ENCODE data around the gene NXT1. TPM values are rescaled to one million over a fixed set of nuclear protein-coding genes. Genes with fewer than 3 reads are reported as not detected.

NXT1 gene
- total RNA-seq, 2 donors from 2014 or later: 16.1 to 19.1 TPM

DNA sequence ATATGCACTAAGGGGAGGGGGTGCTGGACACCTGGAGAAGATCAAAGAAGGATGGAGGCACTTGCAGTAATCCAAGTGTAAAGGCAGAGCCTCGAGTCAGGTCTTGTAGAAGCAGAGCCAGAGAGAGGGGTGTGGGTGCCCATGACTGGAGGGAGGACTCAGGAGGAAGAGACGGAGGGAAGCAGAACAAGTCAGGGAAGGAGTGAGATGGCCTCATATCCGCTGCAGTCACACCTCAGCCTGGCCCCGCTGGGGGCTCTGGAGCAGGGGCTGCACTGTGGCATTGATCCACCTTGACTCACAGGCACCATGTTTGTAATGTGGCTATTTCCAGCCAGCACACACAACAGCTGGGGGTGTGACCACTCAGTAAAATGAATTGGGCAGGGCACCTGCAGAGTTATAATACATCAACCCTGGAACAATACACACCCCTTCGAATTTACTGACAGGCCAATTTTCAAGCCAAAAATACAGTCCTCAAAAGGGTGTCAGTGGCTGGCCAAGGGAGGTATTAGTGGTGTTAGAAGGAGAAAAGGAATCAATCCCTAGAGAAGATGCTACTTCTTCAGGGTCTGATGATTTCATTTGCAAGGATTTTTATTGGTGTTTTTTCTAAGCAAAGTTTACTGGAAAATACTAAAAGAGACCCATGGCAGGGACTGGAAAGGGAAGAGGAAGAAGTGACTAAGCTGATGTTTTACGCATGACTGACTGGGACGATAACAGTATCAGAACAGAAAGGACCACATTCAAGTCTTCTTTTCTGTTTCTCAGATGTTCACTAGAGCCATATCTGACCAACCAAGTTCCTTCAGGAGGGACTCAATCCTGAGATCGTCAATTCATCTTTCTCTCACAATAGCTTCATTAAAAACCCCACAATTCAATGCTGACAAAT, 18.9 kb upstream of the NXT1 start:
- Histone ChIP-seq H3K4me1 (peaks cover 0 to 8% of the 10 kb centered on the region in 2 donors), H3K36me3 (no peaks in the 10 kb centered on the region), H3K27ac (no peak overlapping the region), H3K9me3 (peaks cover 0 to 3% of the 10 kb centered on the region in 2 donors), H3K27me3 (no peaks in the 10 kb centered on the region), H3K4me3 (no peak overlapping the region)
- DNase-seq (ENCODE audit: low spot score): no peak
- TF ChIP-seq, protein P1, sequence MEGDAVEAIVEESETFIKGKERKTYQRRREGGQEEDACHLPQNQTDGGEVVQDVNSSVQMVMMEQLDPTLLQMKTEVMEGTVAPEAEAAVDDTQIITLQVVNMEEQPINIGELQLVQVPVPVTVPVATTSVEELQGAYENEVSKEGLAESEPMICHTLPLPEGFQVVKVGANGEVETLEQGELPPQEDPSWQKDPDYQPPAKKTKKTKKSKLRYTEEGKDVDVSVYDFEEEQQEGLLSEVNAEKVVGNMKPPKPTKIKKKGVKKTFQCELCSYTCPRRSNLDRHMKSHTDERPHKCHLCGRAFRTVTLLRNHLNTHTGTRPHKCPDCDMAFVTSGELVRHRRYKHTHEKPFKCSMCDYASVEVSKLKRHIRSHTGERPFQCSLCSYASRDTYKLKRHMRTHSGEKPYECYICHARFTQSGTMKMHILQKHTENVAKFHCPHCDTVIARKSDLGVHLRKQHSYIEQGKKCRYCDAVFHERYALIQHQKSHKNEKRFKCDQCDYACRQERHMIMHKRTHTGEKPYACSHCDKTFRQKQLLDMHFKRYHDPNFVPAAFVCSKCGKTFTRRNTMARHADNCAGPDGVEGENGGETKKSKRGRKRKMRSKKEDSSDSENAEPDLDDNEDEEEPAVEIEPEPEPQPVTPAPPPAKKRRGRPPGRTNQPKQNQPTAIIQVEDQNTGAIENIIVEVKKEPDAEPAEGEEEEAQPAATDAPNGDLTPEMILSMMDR (IDR thresholded peaks at IDR 0.05): no peak

DNA sequence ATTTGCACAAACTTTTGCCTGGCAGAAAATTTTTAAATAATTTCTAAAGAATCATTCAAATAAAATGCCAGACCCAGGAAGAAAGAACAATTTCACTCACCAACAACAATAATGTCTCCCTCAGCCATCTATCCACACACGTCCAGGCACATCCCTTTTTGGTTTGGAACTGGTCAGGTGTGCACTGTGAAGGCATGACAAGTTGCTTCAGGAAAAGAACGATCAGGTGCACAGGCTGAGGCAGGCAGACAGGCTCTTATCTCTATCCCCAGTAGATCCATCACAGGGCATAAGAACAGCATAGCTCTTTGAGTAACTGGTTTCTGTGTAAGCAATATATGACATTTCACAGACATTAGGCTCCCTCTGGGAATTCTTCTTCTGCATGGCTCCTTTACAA, 18.1 kb upstream of the NXT1 start:
- no peak overlapping the region for H3K4me3 ChIP-seq
- peaks cover 0 to 3% of the 10 kb centered on the region in 2 donors for H3K9me3 ChIP-seq

DNA sequence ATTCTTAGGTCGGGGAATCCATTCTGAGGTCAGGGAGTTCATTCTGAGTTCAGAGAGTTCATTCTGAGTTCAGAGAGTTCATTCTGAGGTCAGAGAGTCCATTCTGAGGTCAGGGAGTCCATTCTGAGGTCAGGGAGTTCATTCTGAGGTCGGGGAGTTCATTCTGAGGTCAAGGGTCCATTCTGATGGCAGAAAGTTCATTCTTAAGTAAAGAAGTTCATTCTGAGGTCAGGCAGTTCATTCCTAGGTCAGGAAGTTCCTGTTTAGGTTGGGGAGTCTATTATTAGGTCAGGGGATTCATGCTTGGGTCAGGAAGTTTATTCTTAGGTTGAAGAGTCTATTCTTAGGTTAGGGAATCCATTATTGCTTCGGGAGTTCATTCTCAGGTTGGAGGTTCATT, 16.5 kb upstream of the NXT1 start:
- Histone ChIP-seq H3K27me3 (no peaks in the 10 kb centered on the region), H3K4me3 (no peak overlapping the region), H3K36me3 (no peaks in the 10 kb centered on the region), H3K4me1 (peaks cover 0 to 8% of the 10 kb centered on the region in 2 donors), H3K27ac (no peak overlapping the region), H3K9me3 (peaks cover 0 to 3% of the 10 kb centered on the region in 2 donors)
- no peak for DNase-seq (ENCODE audit: low spot score)
- TF ChIP-seq, protein P1 (IDR thresholded peaks at IDR 0.05): no peak

More for the DNA sequence above, 18.1 kb upstream of the NXT1 start:
- no peaks in the 10 kb centered on the region for H3K27me3 ChIP-seq
- DNase-seq (ENCODE audit: low spot score): no peak
- H3K27ac ChIP-seq: no peak overlapping the region
- H3K36me3 ChIP-seq: no peaks in the 10 kb centered on the region
- TF ChIP-seq, protein P1 (IDR thresholded peaks at IDR 0.05): no peak
- H3K4me1 ChIP-seq: peaks cover 0 to 8% of the 10 kb centered on the region in 2 donors

DNA sequence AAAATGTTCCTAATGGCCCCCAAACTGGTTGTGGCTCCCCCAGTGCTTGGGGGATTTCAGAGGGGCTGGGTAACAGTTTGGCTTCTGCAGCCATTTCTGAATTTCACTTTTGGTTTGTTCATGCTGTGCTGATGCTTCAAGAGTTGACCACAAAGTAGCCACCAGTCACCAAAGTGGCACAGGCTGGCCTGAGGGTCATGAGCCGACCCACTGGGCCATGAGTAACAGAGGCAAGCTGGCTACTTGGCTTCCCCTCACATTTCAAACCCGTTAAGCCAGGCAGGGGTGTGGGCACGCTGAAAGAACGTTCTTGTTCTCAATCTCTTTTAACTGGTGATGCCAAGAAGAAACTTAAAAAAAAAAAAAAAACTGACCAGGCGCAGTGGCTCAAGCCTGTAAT, 15.1 kb upstream of the NXT1 start:
- H3K36me3 ChIP-seq: no peaks in the 10 kb centered on the region
- DNase-seq (ENCODE audit: low spot score): no peak
- no peaks in the 10 kb centered on the region for H3K9me3 ChIP-seq
- H3K27me3 ChIP-seq: no peaks in the 10 kb centered on the region
- no peak overlapping the region for H3K4me3 ChIP-seq
- no peak overlapping the region for H3K27ac ChIP-seq
- TF ChIP-seq, protein P1 (IDR thresholded peaks at IDR 0.05): no peak
- peaks cover 0 to 8% of the 10 kb centered on the region in 2 donors for H3K4me1 ChIP-seq

DNA sequence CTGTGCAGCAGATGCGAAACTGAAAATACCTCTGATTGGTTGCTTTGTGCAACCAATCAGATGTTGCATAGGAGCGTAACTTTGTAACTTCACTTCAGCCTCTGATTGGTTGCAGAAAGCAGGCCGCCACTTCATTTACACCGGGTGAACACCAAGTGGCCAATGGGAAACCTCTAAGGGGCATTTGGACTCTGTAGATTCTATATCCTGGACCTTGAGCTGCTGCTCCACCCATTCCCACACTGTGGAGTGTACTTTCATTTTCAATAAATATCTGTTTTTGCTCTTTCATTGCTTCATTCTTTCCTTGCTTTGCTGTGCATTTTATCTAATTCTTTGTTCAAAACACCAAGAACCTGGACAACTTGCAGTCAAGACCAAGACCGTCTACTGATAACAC, 14.1 kb upstream of the NXT1 start:
- peaks cover 0 to 8% of the 10 kb centered on the region in 2 donors for H3K4me1 ChIP-seq
- DNase-seq (ENCODE audit: low spot score): no peak
- TF ChIP-seq, protein P1 (IDR thresholded peaks at IDR 0.05): no peak
- no peaks in the 10 kb centered on the region for H3K36me3 ChIP-seq
- H3K9me3 ChIP-seq: no peaks in the 10 kb centered on the region
- H3K27me3 ChIP-seq: no peaks in the 10 kb centered on the region
- H3K27ac ChIP-seq: no peak overlapping the region
- no peak overlapping the region for H3K4me3 ChIP-seq
